ENCODE results near the gene PEX16.

The PEX16 gene

DNA sequence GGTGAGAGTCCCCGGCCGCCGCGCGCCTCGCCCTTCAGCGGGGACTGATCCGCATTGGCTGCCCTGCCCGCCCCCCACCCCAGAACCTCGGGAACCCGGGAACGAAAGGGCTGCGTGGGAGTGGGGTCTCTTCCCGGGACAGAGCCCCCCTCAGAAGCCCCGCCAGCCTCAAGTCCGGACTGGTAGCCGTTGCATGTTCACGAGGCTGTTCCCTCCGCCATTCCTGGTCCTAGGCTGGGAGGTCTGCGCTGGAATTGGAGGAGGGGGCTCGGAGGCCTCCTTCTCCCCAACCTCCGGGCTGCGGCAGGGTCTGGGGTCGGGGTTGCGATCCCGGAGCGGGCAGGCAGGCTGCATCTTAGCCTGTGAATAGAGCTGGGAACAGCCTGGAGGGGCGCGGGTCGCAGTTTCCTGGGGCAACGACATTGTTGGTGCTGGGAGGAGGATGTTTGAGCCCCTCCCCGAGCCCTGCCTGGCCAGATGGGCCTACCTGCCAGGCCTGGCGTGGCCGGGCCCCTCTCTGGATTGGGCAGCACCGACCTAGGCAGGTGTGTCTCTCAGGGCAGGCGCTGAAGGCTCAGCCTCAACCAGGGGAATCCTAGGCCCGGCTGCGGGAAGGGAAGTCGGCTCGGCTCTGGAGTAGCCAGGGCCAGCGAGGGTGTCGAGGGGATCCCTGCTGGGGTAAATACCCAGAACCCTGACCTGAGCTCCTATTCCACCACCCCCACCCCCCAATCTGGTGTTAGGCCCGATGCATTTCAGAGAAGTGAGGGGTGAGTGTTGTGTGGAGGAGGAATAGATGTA is 31.6 kb downstream of the PEX16 start:
- in situ Hi-C loops (cut with MboI; ENCODE audit: low pct_unique_long_range_greater_than_20kb, low sequenced_read_pairs, unreplicated experiment), result no loop called here
- TF ChIP-seq, protein P1, sequence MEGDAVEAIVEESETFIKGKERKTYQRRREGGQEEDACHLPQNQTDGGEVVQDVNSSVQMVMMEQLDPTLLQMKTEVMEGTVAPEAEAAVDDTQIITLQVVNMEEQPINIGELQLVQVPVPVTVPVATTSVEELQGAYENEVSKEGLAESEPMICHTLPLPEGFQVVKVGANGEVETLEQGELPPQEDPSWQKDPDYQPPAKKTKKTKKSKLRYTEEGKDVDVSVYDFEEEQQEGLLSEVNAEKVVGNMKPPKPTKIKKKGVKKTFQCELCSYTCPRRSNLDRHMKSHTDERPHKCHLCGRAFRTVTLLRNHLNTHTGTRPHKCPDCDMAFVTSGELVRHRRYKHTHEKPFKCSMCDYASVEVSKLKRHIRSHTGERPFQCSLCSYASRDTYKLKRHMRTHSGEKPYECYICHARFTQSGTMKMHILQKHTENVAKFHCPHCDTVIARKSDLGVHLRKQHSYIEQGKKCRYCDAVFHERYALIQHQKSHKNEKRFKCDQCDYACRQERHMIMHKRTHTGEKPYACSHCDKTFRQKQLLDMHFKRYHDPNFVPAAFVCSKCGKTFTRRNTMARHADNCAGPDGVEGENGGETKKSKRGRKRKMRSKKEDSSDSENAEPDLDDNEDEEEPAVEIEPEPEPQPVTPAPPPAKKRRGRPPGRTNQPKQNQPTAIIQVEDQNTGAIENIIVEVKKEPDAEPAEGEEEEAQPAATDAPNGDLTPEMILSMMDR (IDR thresholded peaks at IDR 0.05; ENCODE audit: extremely low read depth, insufficient read depth, missing control alignments), result no peak
- DNase-seq (ENCODE audit: low spot score), result no peak

DNA sequence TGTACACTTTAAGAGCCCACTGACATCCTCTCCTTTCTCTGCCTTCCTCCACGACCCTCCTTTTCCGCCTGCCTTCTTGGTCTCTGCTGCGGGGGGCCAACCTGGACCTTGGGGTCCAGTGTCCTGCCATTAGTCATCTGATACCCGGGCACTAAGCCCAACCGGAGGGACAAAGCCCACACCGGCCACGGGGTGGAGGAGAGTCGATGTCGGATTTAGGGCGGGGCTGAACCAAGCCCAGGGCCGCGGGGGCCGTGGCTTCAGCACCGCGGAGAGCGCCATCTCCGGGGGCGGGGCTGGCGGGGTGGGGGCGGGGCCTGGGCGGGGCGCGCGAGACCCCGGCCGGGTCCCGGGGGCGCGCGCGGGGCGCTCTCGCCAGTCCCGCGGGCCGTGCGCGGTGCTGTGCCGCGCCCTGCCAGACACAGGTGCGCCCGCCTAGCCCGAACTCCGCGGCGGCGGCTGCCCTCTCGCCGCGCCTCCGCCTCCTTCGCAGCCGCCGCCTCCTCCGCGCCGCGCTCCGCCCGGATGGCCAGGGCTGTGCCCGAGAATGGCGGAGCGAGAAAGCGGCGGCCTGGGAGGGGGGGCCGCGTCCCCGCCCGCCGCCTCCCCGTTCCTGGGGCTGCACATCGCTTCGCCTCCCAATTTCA is 32.3 kb downstream of the PEX16 start, which contains the start of gene MAPK8IP1:
TSS of gene MAPK8IP1 (plus strand) at position 378 of the 647 bp plus-strand sequence. CDS start at position 548, 170 bp downstream.
- in situ Hi-C loops (cut with MboI; ENCODE audit: low pct_unique_long_range_greater_than_20kb, low sequenced_read_pairs, unreplicated experiment), result no loop called here
- TF ChIP-seq, protein P1 (IDR thresholded peaks at IDR 0.05; ENCODE audit: extremely low read depth, insufficient read depth, missing control alignments), result no peak
- DNase-seq (ENCODE audit: low spot score), result peak; percentile 86

DNA sequence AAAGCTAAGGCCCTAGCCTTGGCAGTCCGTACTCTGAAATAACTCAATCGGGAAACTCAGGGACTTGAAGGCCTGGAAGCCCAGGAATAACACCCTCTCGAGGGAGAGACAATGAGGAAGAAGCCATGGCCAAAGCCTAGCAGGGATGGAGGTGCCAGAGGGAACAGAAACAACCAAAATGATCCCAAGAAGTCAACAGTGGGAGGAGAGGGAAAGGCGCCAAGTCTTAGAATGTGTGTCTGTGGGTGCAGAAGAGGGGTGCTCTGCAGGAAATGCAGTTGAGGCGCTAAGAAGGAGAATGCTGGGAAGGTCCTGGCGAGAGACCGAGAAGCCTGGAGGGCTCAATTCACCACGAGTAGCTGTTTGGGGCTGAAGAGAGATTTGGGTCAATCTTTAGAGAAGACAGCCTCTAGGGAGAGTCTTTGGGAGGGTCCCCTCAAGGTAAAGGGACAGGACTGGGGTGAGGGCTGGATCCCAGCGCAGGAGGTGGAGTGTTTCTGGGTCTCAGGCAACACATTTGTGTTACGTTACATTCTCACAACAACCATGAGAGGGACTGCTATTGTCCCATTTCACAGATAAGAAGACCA is 33.0 kb downstream of the PEX16 start:
- TF ChIP-seq, protein P1 (IDR thresholded peaks at IDR 0.05; ENCODE audit: extremely low read depth, insufficient read depth, missing control alignments), result no peak
- peak; percentile 23 for DNase-seq (ENCODE audit: low spot score)
- in situ Hi-C loops (cut with MboI; ENCODE audit: low pct_unique_long_range_greater_than_20kb, low sequenced_read_pairs, unreplicated experiment), result no loop called here

DNA sequence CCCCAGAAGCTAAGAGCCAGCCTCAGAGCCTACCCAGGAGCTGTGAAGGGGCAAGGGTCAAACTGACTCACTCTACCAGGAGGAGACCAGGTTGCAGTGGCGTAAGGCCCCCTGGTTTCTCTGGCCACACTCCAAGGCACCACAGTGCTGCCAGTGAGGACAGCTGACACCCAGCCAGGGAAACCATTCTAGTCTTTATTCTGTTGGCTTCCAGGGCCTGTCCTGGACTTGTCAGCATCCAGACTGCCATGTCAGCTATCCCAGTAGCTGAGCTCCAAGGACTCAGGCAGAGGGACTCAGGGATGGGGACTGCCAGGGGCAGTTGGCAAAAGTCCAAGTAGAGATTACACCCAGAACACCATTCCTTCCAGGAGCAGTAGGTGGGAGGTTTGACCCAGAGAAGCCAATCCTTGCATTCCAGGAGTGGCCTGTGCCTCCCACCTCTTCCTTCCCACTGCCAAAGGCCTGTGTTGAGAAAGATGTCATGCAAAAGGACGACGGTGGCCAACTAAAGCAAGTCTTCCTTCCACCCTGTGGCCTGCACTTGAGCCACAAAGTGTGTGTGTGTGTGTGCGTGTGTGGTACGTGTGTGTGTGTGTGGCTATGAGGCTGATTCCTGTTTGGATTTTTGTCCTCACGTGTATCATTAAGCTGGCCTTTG is 35.8 kb downstream of the PEX16 start:
- TF ChIP-seq, protein P1 (IDR thresholded peaks at IDR 0.05; ENCODE audit: extremely low read depth, insufficient read depth, missing control alignments), result no peak
- in situ Hi-C loops (cut with MboI; ENCODE audit: low pct_unique_long_range_greater_than_20kb, low sequenced_read_pairs, unreplicated experiment), result no loop called here
- DNase-seq (ENCODE audit: low spot score), result no peak

DNA sequence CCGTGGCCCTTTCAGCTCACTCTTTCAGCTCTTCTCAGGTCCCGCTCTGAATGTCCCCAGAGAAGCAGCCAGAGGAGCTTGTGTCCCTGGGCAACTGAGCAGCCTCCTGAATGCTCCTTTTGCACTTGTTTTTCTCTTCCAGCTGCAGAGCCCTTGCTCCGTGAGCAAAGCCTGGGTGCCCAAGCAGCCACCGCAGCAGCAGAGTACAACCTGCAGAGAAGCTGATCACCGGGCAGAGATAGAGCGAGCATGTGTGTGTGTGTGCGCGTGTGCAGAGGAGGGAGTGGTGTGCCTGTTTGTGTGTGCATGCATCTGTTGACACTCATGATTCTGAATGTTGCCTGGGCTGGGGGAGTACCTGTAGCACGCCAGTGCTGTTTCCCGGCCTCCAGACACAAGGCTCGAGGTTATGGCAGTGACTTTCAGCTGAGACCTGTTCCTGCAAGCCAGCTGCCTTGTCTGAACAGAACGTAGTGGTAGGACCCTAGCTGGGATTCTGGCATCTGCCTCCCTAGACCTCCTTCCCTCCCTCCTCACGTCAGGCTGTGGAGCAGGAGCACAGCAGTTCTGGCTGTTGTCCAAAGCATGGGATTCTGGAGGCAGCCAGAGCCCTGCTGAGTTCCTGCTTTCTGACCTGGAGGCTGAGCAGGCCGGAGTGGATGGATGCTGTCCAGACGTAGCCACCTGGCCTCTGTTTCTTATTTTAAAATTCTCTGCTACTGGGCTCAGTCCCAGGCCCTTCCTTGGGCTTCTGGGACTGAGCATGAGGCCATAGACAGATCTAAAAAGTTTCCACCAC is 36.7 kb downstream of the PEX16 start:
- in situ Hi-C loops (cut with MboI; ENCODE audit: low pct_unique_long_range_greater_than_20kb, low sequenced_read_pairs, unreplicated experiment), result no loop called here
- TF ChIP-seq, protein P1 (IDR thresholded peaks at IDR 0.05; ENCODE audit: extremely low read depth, insufficient read depth, missing control alignments), result no peak
- no peak for DNase-seq (ENCODE audit: low spot score)

Data from GM13977 (cell line).